ENCODE measurements around the gene MYRIP. TPM values are rescaled to one million over a fixed set of nuclear protein-coding genes. Genes with fewer than 3 reads are reported as not detected.

The MYRIP gene
- total RNA-seq, 4 donors from 2014 or later: 3.5 to 31.1 (median 12.1) TPM

GRCh38 chr3:39960515-39961191 lies 151.2 kb downstream of the MYRIP start:
- intact Hi-C loops (cut with DNase I; ENCODE audit: low total_unique reads): no loop called here
- peak in 1 of 2 donors; percentile 31 for DNase-seq
- Histone ChIP-seq H3K27me3 (no peaks in the 10 kb centered on the region), H3K9me3 (no peaks in the 10 kb centered on the region), H3K27ac (peak overlapping the region; percentile 39 to 81), H3K36me3 (no peaks in the 10 kb centered on the region), H3K4me3 (no peak overlapping the region), H3K4me1 (no peaks in the 10 kb centered on the region)
- TF ChIP-seq POLR2A (IDR thresholded peaks at IDR 0.05): no peak
- TF ChIP-seq CTCF (IDR thresholded peaks at IDR 0.05): no peak

DNA sequence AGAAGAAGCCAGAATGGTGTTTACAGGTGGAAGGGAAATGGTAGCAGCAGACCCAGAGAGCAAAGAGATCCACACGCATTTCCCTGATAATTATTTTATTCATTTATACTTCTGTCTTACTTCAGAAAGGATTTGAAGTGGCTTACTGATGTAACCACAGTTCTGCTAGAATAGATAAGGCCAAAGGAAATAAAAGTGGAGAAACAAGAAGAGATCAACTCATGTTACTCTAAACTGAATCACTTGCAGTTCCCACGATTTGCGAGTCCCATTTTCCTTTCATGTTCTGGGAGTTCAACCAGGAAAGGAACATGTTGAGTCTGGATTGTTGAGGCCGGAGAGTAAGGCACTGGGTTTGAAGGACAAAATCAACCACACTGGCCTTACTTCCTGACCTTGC lies 151.8 kb downstream of the MYRIP start:
- Histone ChIP-seq H3K9me3 (no peaks in the 10 kb centered on the region), H3K4me3 (no peak overlapping the region), H3K27me3 (no peaks in the 10 kb centered on the region), H3K36me3 (no peaks in the 10 kb centered on the region), H3K27ac (peak overlapping the region; percentile 50 to 81), H3K4me1 (no peaks in the 10 kb centered on the region)
- TF ChIP-seq CTCF (IDR thresholded peaks at IDR 0.05) (no peak), POLR2A (IDR thresholded peaks at IDR 0.05) (no peak)
- DNase-seq: no peak
- intact Hi-C loops (cut with DNase I; ENCODE audit: low total_unique reads): no loop called here

DNA sequence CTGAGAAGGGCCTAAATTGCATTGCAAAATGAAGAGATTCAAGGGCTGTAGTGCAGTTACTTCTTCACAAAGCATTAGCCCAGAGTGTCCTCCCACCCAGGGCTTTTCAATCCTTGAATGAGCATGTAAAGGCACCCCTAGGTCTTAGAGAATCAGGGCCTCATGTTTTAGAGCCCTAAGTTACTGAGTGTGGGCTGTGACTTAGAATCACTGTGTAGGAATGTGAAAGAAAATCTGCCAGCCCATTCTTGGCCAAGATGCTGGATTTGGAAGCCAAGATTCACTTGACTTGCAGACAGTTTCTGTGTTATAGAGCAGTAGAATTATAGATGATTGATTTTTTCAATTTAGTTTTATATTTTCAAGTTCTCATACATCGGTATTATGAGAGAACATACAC lies 153.2 kb downstream of the MYRIP start:
- TF ChIP-seq CTCF (IDR thresholded peaks at IDR 0.05) (no peak), POLR2A (IDR thresholded peaks at IDR 0.05) (no peak)
- Histone ChIP-seq H3K4me1 (no peaks in the 10 kb centered on the region), H3K9me3 (no peaks in the 10 kb centered on the region), H3K4me3 (no peak overlapping the region), H3K36me3 (no peaks in the 10 kb centered on the region), H3K27ac (peak overlapping the region; percentile 50 to 81), H3K27me3 (no peaks in the 10 kb centered on the region)
- intact Hi-C loops (cut with DNase I; ENCODE audit: low total_unique reads): no loop called here
- DNase-seq: peak in 1 of 2 donors; percentile 16

GRCh38 chr3:39965461-39965860 lies 156.1 kb downstream of the MYRIP start:
- no peaks in the 10 kb centered on the region for H3K27me3 ChIP-seq
- H3K36me3 ChIP-seq: no peaks in the 10 kb centered on the region
- no peak overlapping the region for H3K4me3 ChIP-seq
- H3K9me3 ChIP-seq: no peaks in the 10 kb centered on the region
- DNase-seq: no peak
- H3K4me1 ChIP-seq: no peaks in the 10 kb centered on the region
- TF ChIP-seq POLR2A (IDR thresholded peaks at IDR 0.05) (no peak), CTCF (IDR thresholded peaks at IDR 0.05) (no peak)
- H3K27ac ChIP-seq: no peak overlapping the region
- intact Hi-C loops (cut with DNase I; ENCODE audit: low total_unique reads): no loop called here

DNA sequence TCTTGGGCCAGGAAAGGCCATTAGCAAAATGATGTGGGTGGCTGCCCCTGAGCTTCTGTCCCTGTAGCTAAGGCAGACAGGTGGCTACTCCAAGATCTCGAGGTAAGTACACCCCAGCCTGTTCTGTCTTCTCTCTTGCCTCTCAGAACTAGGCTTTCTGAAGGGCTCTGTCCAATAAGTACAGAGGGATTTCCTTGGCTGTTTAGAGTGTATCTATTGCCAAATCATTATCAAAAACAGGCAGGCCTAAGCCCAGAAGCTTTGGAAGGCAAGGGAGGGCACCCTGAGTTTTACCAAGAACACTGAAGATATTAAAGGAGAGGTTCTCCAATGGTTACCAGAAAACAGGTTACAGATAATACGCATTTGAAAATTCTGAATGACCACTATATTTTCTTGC lies 156.6 kb downstream of the MYRIP start:
- intact Hi-C loops (cut with DNase I; ENCODE audit: low total_unique reads): no loop called here
- no peaks in the 10 kb centered on the region for H3K9me3 ChIP-seq
- TF ChIP-seq CTCF (IDR thresholded peaks at IDR 0.05): no peak
- no peak for TF ChIP-seq POLR2A (IDR thresholded peaks at IDR 0.05)
- H3K36me3 ChIP-seq: no peaks in the 10 kb centered on the region
- H3K4me1 ChIP-seq: no peaks in the 10 kb centered on the region
- no peak for DNase-seq
- H3K4me3 ChIP-seq: no peak overlapping the region
- no peaks in the 10 kb centered on the region for H3K27me3 ChIP-seq
- H3K27ac ChIP-seq: no peak overlapping the region

Data from uterus (tissue), 4 donors.